HEK293 (cell line): Measurements from ENCODE around the gene AZIN2.

Experiments
- CTCF ChIA-PET: fragments of 350-600 bp; formaldehyde crosslinking; extraction: SDS; loops from one replicate; lab custom pipeline; 2021; ENCODE audit warnings: antibody characterized with exemption; lab: Yijun Ruan, JAX
- POLR2A ChIA-PET: fragments of 300-600 bp; formaldehyde crosslinking; extraction: SDS; loops from one replicate; lab custom pipeline; 2020; ENCODE audit warnings: antibody characterized with exemption, inconsistent platforms; lab: Yijun Ruan, JAX
- H3K27ac ChIP-seq: fragments of 200-500 bp; sonication (Bioruptor generic); 2 replicates; pipeline ENCODE4 v1.5.1; 2014; ENCODE audit warnings: low read depth, low read length, control low read depth, inconsistent platforms; ENCODE audit errors: extremely low read depth
- H3K36me3 ChIP-seq, 2 experiments: fragments of 200-500 bp in 1 of 2; sonication (Bioruptor generic) in 1 of 2; 1 replicate in 1 of 2; 2 replicates in 1 of 2; pipeline ENCODE4 v1.5.1; 2014 to 2017; ENCODE audit warnings: inconsistent platforms in 2 of 2, low read length in 2 of 2; ENCODE audit not compliant: control insufficient read depth in 2 of 2, insufficient read depth in 1 of 2
- H3K4me1 ChIP-seq: fragments of 200-500 bp; sonication (Bioruptor generic); 2 replicates; pipeline ENCODE4 v1.5.1; 2014; ENCODE audit warnings: mild to moderate bottlenecking, low read length, inconsistent platforms; ENCODE audit not compliant: control insufficient read depth, insufficient read depth
- H3K4me3 ChIP-seq: 2 replicates; pipeline ENCODE4 v1.5.1; 2011; ENCODE audit warnings: low read depth, mild to moderate bottlenecking, control low read depth, low read length, moderate library complexity
- H3K9me3 ChIP-seq: fragments of 200-500 bp; sonication (Bioruptor generic); 2 replicates; pipeline ENCODE4 v1.5.1; 2014; ENCODE audit warnings: low read depth, low read length, inconsistent platforms; ENCODE audit not compliant: control insufficient read depth, insufficient read depth
- GLIS1 ChIP-seq: fragments of 450-650 bp; formaldehyde crosslinking; IDR thresholded peaks from 2 replicates; pipeline ENCODE4 v1.5.1; 2016; ENCODE audit warnings: missing biosample characterization, missing genetic modification characterization
- OSR2 ChIP-seq: fragments of 450-650 bp; formaldehyde crosslinking; IDR thresholded peaks from 2 replicates; pipeline ENCODE4 v1.5.1; 2016; ENCODE audit warnings: missing biosample characterization, missing genetic modification characterization
- SP3 ChIP-seq: fragments of 450-650 bp; formaldehyde crosslinking; IDR thresholded peaks from 2 replicates; pipeline ENCODE4 v1.5.1; 2016; ENCODE audit warnings: missing biosample characterization, missing genetic modification characterization
- ZNF138 ChIP-seq: fragments of 450-650 bp; formaldehyde crosslinking; IDR thresholded peaks from 2 replicates; pipeline ENCODE4 v1.5.1; 2016; ENCODE audit warnings: missing biosample characterization, missing genetic modification characterization, borderline replicate concordance
- ZNF223 ChIP-seq: fragments of 450-650 bp; formaldehyde crosslinking; IDR thresholded peaks from 2 replicates; pipeline ENCODE4 v1.5.1; 2016; ENCODE audit warnings: missing biosample characterization, missing genetic modification characterization
- ZNF324 ChIP-seq: fragments of 450-650 bp; formaldehyde crosslinking; IDR thresholded peaks from 2 replicates; pipeline ENCODE4 v1.5.1; 2016; ENCODE audit warnings: missing biosample characterization, missing genetic modification characterization
- ZNF521 ChIP-seq: fragments of 450-650 bp; formaldehyde crosslinking; IDR thresholded peaks from 2 replicates; pipeline ENCODE4 v1.5.1; 2017; ENCODE audit warnings: missing biosample characterization, mild to moderate bottlenecking, missing genetic modification characterization
- TF ChIP-seq, protein P1 (sequence below): fragments of 450-650 bp; formaldehyde crosslinking; IDR thresholded peaks from 2 replicates; pipeline ENCODE4 v1.5.1; 2016; ENCODE audit warnings: missing biosample characterization, missing genetic modification characterization
- TF ChIP-seq, protein P2 (sequence below): fragments of 450-650 bp; formaldehyde crosslinking; conservative IDR thresholded peaks from 2 replicates; pipeline ENCODE4 v1.5.1; 2016; ENCODE audit warnings: low read depth, missing biosample characterization, missing genetic modification characterization
- TF ChIP-seq, protein P3 (sequence below): fragments of 450-650 bp; formaldehyde crosslinking; IDR thresholded peaks from 2 replicates; pipeline ENCODE4 v1.5.1; 2016; ENCODE audit warnings: missing biosample characterization, missing genetic modification characterization
- TF ChIP-seq, protein P4 (sequence below): fragments of 450-650 bp; formaldehyde crosslinking; IDR thresholded peaks from 2 replicates; pipeline ENCODE4 v1.5.1; 2016; ENCODE audit warnings: missing biosample characterization, missing genetic modification characterization

The AZIN2 gene

DNA sequence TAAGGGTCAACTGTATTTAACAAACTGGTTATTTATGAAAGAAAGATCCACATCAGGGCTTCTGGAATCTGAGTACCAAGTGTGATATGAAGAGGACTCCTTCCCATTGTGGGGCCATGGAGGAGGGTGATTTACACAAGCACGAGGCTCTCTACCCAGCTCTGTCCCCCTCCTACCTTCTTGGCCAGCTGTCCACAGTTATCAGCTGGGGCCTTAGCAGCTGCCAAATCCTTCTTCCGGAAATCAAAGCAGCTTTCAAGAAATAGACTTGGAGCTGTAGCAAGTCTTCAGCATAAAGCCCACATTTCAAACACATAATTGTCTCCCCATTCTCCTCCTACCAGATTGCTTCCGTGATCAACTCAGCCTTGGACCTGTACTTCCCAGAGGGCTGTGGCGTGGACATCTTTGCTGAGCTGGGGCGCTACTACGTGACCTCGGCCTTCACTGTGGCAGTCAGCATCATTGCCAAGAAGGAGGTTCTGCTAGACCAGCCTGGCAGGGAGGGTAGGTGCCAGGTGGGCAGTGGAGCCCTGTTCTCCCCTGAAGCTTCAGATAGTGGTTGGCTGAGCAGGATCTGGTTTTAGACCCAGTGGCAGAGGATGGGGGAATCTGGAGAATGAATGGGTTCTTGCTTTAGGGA, 15.5 kb downstream of the AZIN2 start:
- POLR2A ChIA-PET = no interaction called here
- Histone ChIP-seq H3K9me3 (no peaks in the 10 kb centered on the region), H3K4me3 (no peak overlapping the region), H3K36me3 (peaks cover 0 to 29% of the 10 kb centered on the region in 2 experiments; a peak in 1 of 3 replicates), H3K27ac (no peak overlapping the region), H3K4me1 (no peaks in the 10 kb centered on the region)
- TF ChIP-seq, protein P1, sequence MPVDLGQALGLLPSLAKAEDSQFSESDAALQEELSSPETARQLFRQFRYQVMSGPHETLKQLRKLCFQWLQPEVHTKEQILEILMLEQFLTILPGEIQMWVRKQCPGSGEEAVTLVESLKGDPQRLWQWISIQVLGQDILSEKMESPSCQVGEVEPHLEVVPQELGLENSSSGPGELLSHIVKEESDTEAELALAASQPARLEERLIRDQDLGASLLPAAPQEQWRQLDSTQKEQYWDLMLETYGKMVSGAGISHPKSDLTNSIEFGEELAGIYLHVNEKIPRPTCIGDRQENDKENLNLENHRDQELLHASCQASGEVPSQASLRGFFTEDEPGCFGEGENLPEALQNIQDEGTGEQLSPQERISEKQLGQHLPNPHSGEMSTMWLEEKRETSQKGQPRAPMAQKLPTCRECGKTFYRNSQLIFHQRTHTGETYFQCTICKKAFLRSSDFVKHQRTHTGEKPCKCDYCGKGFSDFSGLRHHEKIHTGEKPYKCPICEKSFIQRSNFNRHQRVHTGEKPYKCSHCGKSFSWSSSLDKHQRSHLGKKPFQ (tag by site-specific recombination) = no peak
- no peak for TF ChIP-seq ZNF324 (tag by site-specific recombination)
- no peak for TF ChIP-seq GLIS1 (tag by site-specific recombination)
- no peak for TF ChIP-seq ZNF223 (tag by site-specific recombination)
- CTCF ChIA-PET = interaction anchor here (0.7 to 3.5 kb wide), 14 partner anchors 14 to 517 kb away, joined by 3 to 16 read pairs (median 6); partner anchors contain the start of gene ZSCAN20

DNA sequence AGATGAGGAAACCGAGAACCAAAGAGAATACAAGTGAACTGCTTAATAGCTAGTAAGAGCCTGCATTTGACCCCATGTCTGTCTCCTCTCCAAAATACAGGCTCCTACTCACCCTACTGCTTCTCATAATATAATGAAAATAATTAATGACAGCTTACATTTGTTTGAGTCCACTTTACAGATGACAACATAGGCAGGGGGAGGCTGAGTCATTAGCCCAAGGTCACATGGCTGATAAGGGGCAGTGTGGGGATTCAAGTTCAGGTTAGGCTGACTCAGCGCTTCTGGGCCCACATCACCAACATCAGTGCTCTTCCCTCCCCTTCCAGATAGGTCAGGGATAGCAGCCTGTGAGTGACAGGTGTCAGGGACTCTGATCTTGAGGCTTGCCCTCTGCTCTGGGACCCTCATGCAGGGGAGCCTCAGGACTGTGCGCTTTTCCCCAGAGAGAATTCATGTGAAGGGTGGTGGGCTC, 16.2 kb downstream of the AZIN2 start:
- peaks cover 0 to 34% of the 10 kb centered on the region in 2 experiments; a peak in 1 of 3 replicates for H3K36me3 ChIP-seq
- H3K9me3 ChIP-seq = no peaks in the 10 kb centered on the region
- ChIA-PET POLR2A (no interaction called here), CTCF (interaction anchor here (1.6 to 3.5 kb wide), 4 partner anchors 19 to 516 kb away, joined by 3 to 16 read pairs (median 13); partner anchors contain the start of gene ZSCAN20)
- H3K27ac ChIP-seq = no peak overlapping the region
- TF ChIP-seq, protein P2, sequence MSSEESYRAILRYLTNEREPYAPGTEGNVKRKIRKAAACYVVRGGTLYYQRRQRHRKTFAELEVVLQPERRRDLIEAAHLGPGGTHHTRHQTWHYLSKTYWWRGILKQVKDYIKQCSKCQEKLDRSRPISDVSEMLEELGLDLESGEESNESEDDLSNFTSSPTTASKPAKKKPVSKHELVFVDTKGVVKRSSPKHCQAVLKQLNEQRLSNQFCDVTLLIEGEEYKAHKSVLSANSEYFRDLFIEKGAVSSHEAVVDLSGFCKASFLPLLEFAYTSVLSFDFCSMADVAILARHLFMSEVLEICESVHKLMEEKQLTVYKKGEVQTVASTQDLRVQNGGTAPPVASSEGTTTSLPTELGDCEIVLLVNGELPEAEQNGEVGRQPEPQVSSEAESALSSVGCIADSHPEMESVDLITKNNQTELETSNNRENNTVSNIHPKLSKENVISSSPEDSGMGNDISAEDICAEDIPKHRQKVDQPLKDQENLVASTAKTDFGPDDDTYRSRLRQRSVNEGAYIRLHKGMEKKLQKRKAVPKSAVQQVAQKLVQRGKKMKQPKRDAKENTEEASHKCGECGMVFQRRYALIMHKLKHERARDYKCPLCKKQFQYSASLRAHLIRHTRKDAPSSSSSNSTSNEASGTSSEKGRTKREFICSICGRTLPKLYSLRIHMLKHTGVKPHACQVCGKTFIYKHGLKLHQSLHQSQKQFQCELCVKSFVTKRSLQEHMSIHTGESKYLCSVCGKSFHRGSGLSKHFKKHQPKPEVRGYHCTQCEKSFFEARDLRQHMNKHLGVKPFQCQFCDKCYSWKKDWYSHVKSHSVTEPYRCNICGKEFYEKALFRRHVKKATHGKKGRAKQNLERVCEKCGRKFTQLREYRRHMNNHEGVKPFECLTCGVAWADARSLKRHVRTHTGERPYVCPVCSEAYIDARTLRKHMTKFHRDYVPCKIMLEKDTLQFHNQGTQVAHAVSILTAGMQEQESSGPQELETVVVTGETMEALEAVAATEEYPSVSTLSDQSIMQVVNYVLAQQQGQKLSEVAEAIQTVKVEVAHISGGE (tag by site-specific recombination) = no peak
- TF ChIP-seq, protein P3, sequence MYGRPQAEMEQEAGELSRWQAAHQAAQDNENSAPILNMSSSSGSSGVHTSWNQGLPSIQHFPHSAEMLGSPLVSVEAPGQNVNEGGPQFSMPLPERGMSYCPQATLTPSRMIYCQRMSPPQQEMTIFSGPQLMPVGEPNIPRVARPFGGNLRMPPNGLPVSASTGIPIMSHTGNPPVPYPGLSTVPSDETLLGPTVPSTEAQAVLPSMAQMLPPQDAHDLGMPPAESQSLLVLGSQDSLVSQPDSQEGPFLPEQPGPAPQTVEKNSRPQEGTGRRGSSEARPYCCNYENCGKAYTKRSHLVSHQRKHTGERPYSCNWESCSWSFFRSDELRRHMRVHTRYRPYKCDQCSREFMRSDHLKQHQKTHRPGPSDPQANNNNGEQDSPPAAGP = no peak
- TF ChIP-seq ZNF223 (tag by site-specific recombination) (no peak), SP3 (no peak), ZNF138 (tag by site-specific recombination) (no peak), OSR2 (no peak)
- no peaks in the 10 kb centered on the region for H3K4me1 ChIP-seq
- no peak overlapping the region for H3K4me3 ChIP-seq

DNA sequence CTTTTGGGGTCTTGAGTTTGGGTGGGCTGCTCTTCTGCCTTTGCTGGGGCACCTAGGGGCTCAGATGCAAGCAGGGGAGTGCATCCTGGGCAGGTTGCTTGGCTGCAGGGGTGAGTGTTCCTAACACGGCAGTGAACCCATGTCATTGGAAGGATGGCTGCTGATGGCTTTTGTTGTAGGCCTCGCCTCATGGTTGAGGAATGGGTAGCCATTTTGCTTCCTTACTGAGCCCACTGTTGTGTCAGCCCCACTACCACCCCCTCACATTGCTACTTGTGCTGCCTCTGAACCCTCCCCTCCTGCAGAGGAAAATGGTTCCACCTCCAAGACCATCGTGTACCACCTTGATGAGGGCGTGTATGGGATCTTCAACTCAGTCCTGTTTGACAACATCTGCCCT, 16.8 kb downstream of the AZIN2 start:
- Histone ChIP-seq H3K9me3 (no peaks in the 10 kb centered on the region), H3K36me3 (peaks cover 0 to 40% of the 10 kb centered on the region in 2 experiments; a peak in 1 of 3 replicates), H3K27ac (no peak overlapping the region), H3K4me3 (no peak overlapping the region), H3K4me1 (no peaks in the 10 kb centered on the region)
- POLR2A ChIA-PET = no interaction called here
- CTCF ChIA-PET = interaction anchor here (0.6 kb wide), 1 partner anchor 166 kb away, joined by 3 read pairs; no protein-coding TSS in a partner anchor
- TF ChIP-seq ZNF521 (tag by site-specific recombination) = no peak
- TF ChIP-seq, protein P4, sequence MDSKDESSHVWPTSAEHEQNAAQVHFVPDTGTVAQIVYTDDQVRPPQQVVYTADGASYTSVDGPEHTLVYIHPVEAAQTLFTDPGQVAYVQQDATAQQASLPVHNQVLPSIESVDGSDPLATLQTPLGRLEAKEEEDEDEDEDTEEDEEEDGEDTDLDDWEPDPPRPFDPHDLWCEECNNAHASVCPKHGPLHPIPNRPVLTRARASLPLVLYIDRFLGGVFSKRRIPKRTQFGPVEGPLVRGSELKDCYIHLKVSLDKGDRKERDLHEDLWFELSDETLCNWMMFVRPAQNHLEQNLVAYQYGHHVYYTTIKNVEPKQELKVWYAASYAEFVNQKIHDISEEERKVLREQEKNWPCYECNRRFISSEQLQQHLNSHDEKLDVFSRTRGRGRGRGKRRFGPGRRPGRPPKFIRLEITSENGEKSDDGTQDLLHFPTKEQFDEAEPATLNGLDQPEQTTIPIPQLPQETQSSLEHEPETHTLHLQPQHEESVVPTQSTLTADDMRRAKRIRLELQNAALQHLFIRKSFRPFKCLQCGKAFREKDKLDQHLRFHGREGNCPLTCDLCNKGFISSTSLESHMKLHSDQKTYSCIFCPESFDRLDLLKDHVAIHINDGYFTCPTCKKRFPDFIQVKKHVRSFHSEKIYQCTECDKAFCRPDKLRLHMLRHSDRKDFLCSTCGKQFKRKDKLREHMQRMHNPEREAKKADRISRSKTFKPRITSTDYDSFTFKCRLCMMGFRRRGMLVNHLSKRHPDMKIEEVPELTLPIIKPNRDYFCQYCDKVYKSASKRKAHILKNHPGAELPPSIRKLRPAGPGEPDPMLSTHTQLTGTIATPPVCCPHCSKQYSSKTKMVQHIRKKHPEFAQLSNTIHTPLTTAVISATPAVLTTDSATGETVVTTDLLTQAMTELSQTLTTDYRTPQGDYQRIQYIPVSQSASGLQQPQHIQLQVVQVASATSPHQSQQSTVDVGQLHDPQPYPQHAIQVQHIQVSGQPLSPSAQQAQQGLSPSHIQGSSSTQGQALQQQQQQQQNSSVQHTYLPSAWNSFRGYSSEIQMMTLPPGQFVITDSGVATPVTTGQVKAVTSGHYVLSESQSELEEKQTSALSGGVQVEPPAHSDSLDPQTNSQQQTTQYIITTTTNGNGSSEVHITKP (tag by site-specific recombination) = peak; percentile 66
- TF ChIP-seq, all 188 proteins: peak for 1
